ENCODE data around the gene TOB2. TPM values are rescaled to one million over a fixed set of nuclear protein-coding genes. Genes with fewer than 3 reads are reported as not detected.

The TOB2 gene
- polyA plus RNA-seq, 1 of the 3 experiments (the other 2 are of a cell fraction): 8.3 TPM

DNA sequence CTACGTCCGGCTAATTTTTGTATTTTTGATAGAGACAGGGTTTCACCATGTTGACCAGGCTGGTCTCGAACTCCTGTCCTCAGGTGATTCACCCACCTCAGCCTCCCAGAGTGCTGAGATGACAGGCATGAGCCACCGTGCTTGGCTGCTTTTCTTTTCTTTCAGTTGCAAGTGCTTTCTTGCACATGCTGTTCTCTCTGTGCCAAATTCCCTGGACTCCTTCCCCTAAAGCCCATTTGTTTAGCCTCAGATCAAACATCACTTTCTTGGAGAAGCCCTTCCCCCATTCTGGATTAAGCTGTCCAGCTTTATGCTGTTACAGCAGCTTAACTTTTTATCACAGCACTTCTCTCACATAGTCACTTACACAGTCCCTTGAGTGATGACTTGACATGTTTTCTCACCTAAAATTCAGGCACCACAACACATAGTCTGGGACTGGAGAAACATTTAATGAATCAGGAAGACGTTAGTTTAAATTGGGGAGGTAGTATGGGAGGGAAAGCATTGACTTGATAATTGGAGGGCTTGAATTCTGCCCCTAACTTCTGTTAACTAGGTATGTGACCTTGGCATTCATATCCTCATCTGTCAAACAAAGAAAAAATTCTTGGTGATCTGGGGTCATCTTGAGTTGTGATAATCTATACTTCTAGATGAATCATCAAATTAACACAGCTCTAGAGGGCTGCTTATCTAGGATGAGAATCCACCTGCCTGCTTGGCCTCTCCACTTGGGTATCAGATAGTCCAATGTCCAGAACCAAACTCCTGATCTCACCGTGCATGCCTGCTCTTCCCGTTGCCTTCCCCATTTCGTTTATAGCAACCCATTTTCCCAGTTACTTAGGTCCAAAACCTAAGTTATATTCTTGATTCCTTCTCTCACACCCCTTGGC is 40.7 kb upstream of the TOB2 start:
- H3K36me3 ChIP-seq (replicated peaks in 1 of 2; ENCODE audit: control insufficient read depth in 1 of 2, insufficient read depth in 2 of 2, low read length in 1 of 2): no peaks in the 10 kb centered on the region
- H2AFZ ChIP-seq (ENCODE audit: low read depth): no peak overlapping the region
- H3K79me2 ChIP-seq (ENCODE audit: insufficient read depth): peaks cover 37% of the 10 kb centered on the region
- no peak overlapping the region for H3K4me3 ChIP-seq (ENCODE audit: low read depth in 2 of 2, low read length in 1 of 2)
- H3K9me2 ChIP-seq: no peaks in the 10 kb centered on the region
- H3K9me3 ChIP-seq: no peaks in the 10 kb centered on the region
- no peaks in the 10 kb centered on the region for H4K20me1 ChIP-seq (ENCODE audit: insufficient read depth)
- no peak for TF ChIP-seq TAF1 (IDR thresholded peaks at IDR 0.05; ENCODE audit: borderline replicate concordance, low read depth, low read length)
- TF ChIP-seq, protein P1, sequence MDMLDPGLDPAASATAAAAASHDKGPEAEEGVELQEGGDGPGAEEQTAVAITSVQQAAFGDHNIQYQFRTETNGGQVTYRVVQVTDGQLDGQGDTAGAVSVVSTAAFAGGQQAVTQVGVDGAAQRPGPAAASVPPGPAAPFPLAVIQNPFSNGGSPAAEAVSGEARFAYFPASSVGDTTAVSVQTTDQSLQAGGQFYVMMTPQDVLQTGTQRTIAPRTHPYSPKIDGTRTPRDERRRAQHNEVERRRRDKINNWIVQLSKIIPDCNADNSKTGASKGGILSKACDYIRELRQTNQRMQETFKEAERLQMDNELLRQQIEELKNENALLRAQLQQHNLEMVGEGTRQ (IDR thresholded peaks at IDR 0.05; ENCODE audit: borderline replicate concordance, low read depth, low read length): no peak
- no peak for TF ChIP-seq JUND (IDR thresholded peaks at IDR 0.05)
- no peak for TF ChIP-seq GABPA (IDR thresholded peaks at IDR 0.05; ENCODE audit: low read depth)
- TF ChIP-seq NRF1 (IDR thresholded peaks at IDR 0.05; ENCODE audit: low read depth, low read length): no peak
- no peak for TF ChIP-seq TCF12 (IDR thresholded peaks at IDR 0.05)
- TF ChIP-seq FOSL2 (IDR thresholded peaks at IDR 0.05; ENCODE audit: borderline replicate concordance, low read depth): no peak
- TF ChIP-seq EZH2phosphoT487 (IDR thresholded peaks at IDR 0.05; ENCODE audit: borderline replicate concordance, low read depth): no peak
- TF ChIP-seq RFX5 (IDR thresholded peaks at IDR 0.05; ENCODE audit: low read length): no peak
- no peak for TF ChIP-seq TEAD4 (IDR thresholded peaks at IDR 0.05; ENCODE audit: borderline replicate concordance, insufficient read depth)
- no peak for TF ChIP-seq RXRA (IDR thresholded peaks at IDR 0.05; ENCODE audit: borderline replicate concordance, low read depth)
- TF ChIP-seq, protein P2, sequence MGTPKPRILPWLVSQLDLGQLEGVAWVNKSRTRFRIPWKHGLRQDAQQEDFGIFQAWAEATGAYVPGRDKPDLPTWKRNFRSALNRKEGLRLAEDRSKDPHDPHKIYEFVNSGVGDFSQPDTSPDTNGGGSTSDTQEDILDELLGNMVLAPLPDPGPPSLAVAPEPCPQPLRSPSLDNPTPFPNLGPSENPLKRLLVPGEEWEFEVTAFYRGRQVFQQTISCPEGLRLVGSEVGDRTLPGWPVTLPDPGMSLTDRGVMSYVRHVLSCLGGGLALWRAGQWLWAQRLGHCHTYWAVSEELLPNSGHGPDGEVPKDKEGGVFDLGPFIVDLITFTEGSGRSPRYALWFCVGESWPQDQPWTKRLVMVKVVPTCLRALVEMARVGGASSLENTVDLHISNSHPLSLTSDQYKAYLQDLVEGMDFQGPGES (IDR thresholded peaks at IDR 0.05; ENCODE audit: low read depth, low read length): no peak
- no peak for TF ChIP-seq SIN3A (IDR thresholded peaks at IDR 0.05; ENCODE audit: borderline replicate concordance, low read depth, low read length)
- no peak for TF ChIP-seq FOXM1 (IDR thresholded peaks at IDR 0.05; ENCODE audit: low read depth)
- TF ChIP-seq, protein P3, sequence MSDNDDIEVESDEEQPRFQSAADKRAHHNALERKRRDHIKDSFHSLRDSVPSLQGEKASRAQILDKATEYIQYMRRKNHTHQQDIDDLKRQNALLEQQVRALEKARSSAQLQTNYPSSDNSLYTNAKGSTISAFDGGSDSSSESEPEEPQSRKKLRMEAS (IDR thresholded peaks at IDR 0.05; ENCODE audit: low read depth): no peak
- TF ChIP-seq CHD2 (IDR thresholded peaks at IDR 0.05; ENCODE audit: low read length, partially characterized antibody): no peak
- TF ChIP-seq, protein P4, sequence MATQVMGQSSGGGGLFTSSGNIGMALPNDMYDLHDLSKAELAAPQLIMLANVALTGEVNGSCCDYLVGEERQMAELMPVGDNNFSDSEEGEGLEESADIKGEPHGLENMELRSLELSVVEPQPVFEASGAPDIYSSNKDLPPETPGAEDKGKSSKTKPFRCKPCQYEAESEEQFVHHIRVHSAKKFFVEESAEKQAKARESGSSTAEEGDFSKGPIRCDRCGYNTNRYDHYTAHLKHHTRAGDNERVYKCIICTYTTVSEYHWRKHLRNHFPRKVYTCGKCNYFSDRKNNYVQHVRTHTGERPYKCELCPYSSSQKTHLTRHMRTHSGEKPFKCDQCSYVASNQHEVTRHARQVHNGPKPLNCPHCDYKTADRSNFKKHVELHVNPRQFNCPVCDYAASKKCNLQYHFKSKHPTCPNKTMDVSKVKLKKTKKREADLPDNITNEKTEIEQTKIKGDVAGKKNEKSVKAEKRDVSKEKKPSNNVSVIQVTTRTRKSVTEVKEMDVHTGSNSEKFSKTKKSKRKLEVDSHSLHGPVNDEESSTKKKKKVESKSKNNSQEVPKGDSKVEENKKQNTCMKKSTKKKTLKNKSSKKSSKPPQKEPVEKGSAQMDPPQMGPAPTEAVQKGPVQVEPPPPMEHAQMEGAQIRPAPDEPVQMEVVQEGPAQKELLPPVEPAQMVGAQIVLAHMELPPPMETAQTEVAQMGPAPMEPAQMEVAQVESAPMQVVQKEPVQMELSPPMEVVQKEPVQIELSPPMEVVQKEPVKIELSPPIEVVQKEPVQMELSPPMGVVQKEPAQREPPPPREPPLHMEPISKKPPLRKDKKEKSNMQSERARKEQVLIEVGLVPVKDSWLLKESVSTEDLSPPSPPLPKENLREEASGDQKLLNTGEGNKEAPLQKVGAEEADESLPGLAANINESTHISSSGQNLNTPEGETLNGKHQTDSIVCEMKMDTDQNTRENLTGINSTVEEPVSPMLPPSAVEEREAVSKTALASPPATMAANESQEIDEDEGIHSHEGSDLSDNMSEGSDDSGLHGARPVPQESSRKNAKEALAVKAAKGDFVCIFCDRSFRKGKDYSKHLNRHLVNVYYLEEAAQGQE (IDR thresholded peaks at IDR 0.05; ENCODE audit: low read depth, low read length): no peak
- TF ChIP-seq SMC3 (IDR thresholded peaks at IDR 0.05; ENCODE audit: low read depth, low read length): no peak
- TF ChIP-seq FOXJ3 (CRISPR knock-in tag; IDR thresholded peaks at IDR 0.05): no peak
- no peak overlapping the region for H3K9ac ChIP-seq
- CTCF ChIA-PET: interaction anchor here (1.0 kb wide), 1 partner anchor 9 kb away, joined by 3 read pairs; no protein-coding TSS in a partner anchor
- 94% methylated on average over 7 of the region's 8 CpGs for WGBS (ENCODE audit: low lambda C conversion rate)
- no peak for DNase-seq
- H3K27ac ChIP-seq (ENCODE audit: low read depth in 2 of 2, low read length in 1 of 2): no peak overlapping the region
- POLR2A ChIA-PET: no interaction called here
- H3F3A ChIP-seq (replicated peaks; ENCODE audit: insufficient read depth): no peaks in the 10 kb centered on the region
- H3K4me2 ChIP-seq: no peak overlapping the region
- no peaks in the 10 kb centered on the region for H3K27me3 ChIP-seq (ENCODE audit: insufficient read depth)
- H3K4me1 ChIP-seq (ENCODE audit: control insufficient read depth in 1 of 2, insufficient read depth in 2 of 2, low read depth in 1 of 2, low read length in 1 of 2): peaks cover 0 to 5% of the 10 kb centered on the region in 2 experiments; a peak in 2 of 4 replicates
